Measurements from ENCODE around the gene SEMA3F. TPM values are rescaled to one million over a fixed set of nuclear protein-coding genes. Genes with fewer than 3 reads are reported as not detected.
A peak's percentile ranks its signal among the peaks of the same experiment; 100 is the strongest.

SEMA3F gene
- total RNA-seq, 1 donor from 2014 or later = 43.3 TPM

- DNase-seq = peak; percentile 76
These were observed 1.7 kb downstream of the SEMA3F start for GRCh38 chr3:50156549-50157493.

GRCh38 chr3:50157827-50158529 lies 2.9 kb downstream of the SEMA3F start:
- peak; percentile 55 for DNase-seq

DNA sequence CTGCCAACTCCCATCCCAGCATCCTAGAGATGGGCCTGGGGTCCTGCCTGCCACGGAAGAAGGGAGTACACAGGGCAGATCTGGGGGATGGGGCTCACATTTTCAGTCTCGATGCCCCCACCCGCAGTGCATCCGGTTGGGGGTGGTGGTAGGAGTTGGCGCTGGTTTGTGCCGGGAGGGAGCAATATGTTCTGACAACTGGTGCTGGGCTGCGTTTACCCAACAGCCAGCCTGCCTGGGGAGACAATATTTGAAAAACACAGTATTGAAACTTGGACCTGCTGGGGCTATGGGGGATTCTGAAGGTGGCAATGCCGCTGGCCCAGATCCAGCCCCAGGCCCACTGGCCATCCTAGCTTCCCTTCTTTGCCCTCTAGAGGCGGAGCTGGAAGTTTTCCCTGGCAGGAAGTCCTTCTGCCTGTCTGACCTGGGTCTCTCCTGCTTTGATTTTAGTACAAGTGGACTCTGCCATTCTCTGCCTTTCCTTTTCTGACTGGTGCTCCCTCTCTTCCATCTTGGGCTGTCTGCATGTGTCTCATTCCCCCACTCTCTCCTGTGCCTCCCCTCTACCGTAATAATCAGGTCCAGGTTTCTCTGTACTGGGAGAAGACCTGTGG lies 3.5 kb downstream of the SEMA3F start:
- DNase-seq = no peak

DNA sequence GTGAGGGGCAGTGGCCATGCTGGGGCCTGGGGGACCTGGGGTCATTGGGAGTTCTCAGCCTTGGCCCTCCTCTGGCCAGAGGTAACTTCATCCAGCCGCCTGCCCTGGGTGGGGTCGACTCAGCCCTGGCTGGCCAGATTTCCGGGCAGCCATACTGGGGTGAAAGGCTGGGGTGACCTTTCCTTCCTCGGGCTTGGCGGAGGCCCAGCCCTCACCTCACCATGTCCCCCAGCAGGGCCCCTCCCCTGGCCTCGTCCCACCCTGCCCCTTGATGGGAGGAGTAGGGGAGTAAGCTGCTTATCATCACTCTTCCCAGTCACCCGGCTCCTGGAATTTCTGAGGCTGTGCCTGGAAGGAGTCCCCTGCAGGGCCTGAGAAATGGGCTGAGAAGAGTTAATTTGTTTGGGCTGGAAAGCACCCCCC lies 5.4 kb downstream of the SEMA3F start:
- DNase-seq = no peak

GRCh38 chr3:50161320-50161719 lies 6.2 kb downstream of the SEMA3F start:
- no peak for DNase-seq

- no peak for DNase-seq
These were observed 7.1 kb downstream of the SEMA3F start for GRCh38 chr3:50162034-50162883.

DNA sequence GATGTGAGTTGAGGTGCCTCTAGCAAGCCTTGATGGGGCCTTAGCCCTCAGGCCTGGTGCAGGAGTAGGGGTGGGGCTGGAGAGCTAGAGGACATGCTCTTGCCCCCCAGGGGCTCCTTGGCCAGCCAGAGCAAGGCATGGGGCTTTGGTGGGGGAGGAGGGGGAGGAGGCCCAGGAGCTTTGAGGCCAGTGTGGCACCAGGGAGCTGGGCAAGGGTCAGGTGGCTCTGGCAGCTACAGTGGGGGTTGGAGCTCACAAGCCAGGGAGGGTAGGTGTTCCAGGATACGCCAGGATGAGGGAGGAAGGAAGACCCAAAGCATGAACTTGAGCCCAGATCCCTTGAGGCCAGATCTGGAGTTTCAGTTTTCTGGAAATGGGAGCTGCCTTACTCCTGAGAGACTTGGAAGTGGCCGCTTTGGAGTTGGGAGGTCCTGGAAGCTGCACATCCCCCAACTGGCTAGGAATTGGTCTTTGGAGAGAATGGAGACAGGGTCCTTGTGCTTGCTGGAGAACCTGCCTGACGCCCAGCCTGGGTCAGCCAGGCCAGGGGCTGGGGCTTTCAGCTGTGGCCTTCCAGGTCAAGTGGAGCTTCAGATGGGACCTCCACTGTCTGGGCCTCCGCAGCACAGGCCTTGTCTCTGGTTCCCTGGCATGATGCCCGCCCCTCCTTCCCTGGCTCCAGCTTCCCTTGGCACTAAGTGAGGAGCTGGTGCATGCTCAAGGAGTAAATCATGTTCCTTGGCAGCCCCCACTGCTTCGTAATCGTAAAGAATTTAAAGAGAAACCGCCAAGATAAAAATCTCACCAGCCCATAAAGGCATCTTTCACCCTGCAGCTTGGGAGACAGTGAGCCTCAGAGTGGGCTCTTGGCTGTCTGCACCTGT lies 8.7 kb downstream of the SEMA3F start:
- peak; percentile 92 for DNase-seq

DNA sequence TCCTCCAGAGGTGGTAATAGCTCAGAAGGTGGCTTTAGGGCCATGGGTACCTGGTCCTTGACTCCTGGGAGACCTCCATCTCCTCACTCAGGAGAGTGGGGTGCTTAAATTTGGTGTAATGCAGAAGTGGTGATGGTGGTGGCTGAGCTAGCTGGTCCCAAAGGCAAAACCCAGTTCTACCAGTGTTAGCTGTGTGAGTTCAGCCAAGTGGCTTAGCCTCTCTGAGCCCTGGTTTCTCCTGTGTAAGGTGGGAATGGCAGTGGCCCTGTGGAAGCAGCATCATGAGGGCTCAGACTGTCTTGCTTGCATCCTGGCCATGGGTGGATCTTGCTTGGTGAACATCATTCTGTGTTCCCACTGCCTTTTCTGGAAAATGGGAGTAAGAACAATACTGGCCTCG lies 9.4 kb downstream of the SEMA3F start:
- DNase-seq = no peak

DNA sequence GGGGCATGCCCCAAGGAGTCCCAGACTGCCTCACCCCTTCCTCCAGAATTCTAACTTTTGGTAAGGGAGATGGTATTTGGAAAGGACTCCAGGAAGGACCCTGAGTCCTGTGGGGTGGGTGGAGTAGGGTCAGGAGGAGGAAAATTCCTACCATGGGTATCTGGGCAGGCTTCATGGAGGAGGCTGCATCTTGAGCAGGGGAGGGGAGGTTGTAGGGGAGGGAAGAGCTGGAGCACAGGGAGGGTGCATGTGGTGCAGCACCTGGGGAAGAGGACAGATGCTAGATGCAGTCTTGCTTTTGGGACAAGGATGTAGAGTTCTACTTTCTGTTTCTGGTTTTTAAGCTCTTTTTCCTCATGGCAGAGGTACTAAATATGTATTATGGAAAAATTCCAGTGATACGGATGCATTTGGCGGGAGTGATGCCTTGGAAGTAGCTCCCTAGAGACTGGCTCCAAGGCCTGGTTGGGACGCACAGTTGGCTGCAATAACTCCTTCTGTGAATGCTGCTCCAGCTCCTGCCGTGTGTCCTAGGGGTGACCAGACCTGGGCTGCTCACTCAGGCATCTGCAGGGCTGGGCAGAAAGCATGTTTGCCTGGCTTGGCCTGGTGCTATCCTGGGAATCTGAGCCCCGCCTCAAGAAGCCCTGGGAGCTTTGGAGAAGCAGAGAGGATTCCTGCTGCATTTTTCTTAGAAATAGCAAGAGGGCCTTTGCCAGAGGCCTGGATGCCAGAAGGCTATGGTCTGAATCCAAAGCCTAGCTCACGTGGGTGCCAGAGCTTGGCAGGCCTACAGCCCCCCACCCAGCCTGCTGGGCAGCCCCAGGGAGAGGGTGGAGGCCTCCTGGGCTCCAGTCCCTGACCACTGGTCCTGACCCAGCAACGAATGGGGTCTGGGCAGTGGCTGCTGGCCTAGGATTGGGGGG lies 10.1 kb downstream of the SEMA3F start:
- peak; percentile 71 for DNase-seq

GRCh38 chr3:50165910-50166538 lies 10.9 kb downstream of the SEMA3F start:
- DNase-seq = no peak

GRCh38 chr3:50166620-50167019 lies 11.5 kb downstream of the SEMA3F start:
- DNase-seq = no peak

- DNase-seq = no peak
These were observed 12.1 kb downstream of the SEMA3F start for GRCh38 chr3:50167069-50167840.

DNA sequence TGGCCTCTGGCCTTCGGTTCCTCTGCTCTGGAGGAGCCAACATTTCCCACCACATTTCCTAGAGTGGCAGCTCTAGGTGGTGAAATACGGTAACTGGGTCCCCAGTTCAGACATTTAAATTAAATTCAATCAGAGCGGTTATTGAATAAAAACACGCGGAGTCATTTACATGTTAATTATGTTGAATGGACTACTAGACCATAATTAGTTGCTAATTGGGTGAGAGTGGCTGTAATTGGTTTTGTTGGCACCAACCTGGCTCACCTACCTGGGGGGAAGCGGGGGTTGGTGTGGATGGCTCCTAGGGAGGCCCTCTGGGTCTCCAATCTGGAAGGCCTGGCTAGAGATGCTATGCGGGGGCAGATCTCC lies 12.7 kb downstream of the SEMA3F start:
- DNase-seq = no peak

- DNase-seq = no peak
These were observed 13.3 kb downstream of the SEMA3F start for GRCh38 chr3:50168388-50168787.

GRCh38 chr3:50168791-50169190 lies 13.7 kb downstream of the SEMA3F start:
- DNase-seq = no peak

- no peak for DNase-seq
These were observed 14.2 kb downstream of the SEMA3F start for GRCh38 chr3:50169232-50169832.

GRCh38 chr3:50169858-50170257 lies 14.7 kb downstream of the SEMA3F start:
- DNase-seq = no peak

- no peak for DNase-seq
These were observed 15.6 kb downstream of the SEMA3F start for GRCh38 chr3:50170689-50171088.

All from tongue (tissue), 2 donors.